DLD1 (cell line): Measurements from ENCODE around the gene TRIM6.
"Not testable (repeated sequence)": the region's sequence is repeated elsewhere in the genome, so short reads cannot be mapped to it uniquely, and the experiment has no call there.

ENCODE experiments used
- in situ Hi-C: cut with HindIII; loops from 2 replicates; pipeline ENCODE4 v1.10.0; 2017; ENCODE audit warnings: low sequenced_read_pairs

Gene TRIM6

GRCh38 chr11:5596607-5597201, at the start of gene TRIM6:
TSS of gene TRIM6 (plus strand) at chr11:5596637. CDS start at chr11:5596898, 261 bp downstream.
- in situ Hi-C loops, result loop anchor here (5.0 kb wide), 1 partner anchor 101 kb away; no protein-coding TSS in a partner anchor

- in situ Hi-C loops, result no loop called here
Measured at GRCh38 chr11:5547982-5548381, 48.5 kb upstream of the TRIM6 start.

- in situ Hi-C loops, result no loop called here
Measured at GRCh38 chr11:5548440-5548839, 48.0 kb upstream of the TRIM6 start, which contains the start of gene OR52H1. TSS of gene OR52H1 (minus strand) at chr11:5548540. CDS start at chr11:5545505, 3,035 bp downstream.

GRCh38 chr11:5550440-5551095, 45.9 kb upstream of the TRIM6 start:
- in situ Hi-C loops, result no loop called here

GRCh38 chr11:5553343-5553742, 43.1 kb upstream of the TRIM6 start:
- in situ Hi-C loops, result no loop called here

GRCh38 chr11:5556596-5557188, 39.7 kb upstream of the TRIM6 start:
- in situ Hi-C loops, result no loop called here

- in situ Hi-C loops, result no loop called here
Measured at GRCh38 chr11:5557751-5558150, 38.7 kb upstream of the TRIM6 start.

GRCh38 chr11:5564259-5565019, 32.0 kb upstream of the TRIM6 start:
- in situ Hi-C loops, result no loop called here

- in situ Hi-C loops, result no loop called here
Measured at GRCh38 chr11:5574654-5575053, 21.8 kb upstream of the TRIM6 start.

- in situ Hi-C loops, result no loop called here
Measured at GRCh38 chr11:5575152-5575551, 21.3 kb upstream of the TRIM6 start.

- in situ Hi-C loops, result no loop called here
Measured at GRCh38 chr11:5577101-5577500, 19.3 kb upstream of the TRIM6 start.

GRCh38 chr11:5580577-5580976, 15.9 kb upstream of the TRIM6 start, which contains the start of gene OR52B6:
TSS of gene OR52B6 (plus strand) at chr11:5580877. CDS start at chr11:5580877, 0 bp downstream.
- in situ Hi-C loops, result no loop called here

GRCh38 chr11:5581014-5581413, 15.4 kb upstream of the TRIM6 start:
- in situ Hi-C loops, result no loop called here

- in situ Hi-C loops, result not testable (repeated sequence)
Measured at GRCh38 chr11:5584458-5584857, 12.0 kb upstream of the TRIM6 start.

GRCh38 chr11:5589906-5590305, 6.5 kb upstream of the TRIM6 start:
- in situ Hi-C loops, result not testable (repeated sequence)

- in situ Hi-C loops, result no loop called here
Measured at GRCh38 chr11:5591613-5592012, 4.8 kb upstream of the TRIM6 start.

- in situ Hi-C loops, result no loop called here
Measured at GRCh38 chr11:5592615-5593014, 3.8 kb upstream of the TRIM6 start.

- in situ Hi-C loops, result no loop called here
Measured at GRCh38 chr11:5593146-5593545, 3.3 kb upstream of the TRIM6 start.

- in situ Hi-C loops, result loop anchor here (5.0 kb wide), 1 partner anchor 99 kb away; no protein-coding TSS in a partner anchor
Measured at GRCh38 chr11:5597953-5598352, 1.5 kb downstream of the TRIM6 start.

GRCh38 chr11:5600374-5600851, 4.0 kb downstream of the TRIM6 start:
- in situ Hi-C loops, result no loop called here

- in situ Hi-C loops, result not testable (repeated sequence)
Measured at GRCh38 chr11:5602791-5603190, 6.4 kb downstream of the TRIM6 start.
